GM12875 (cell line): Measurements from ENCODE around the gene PAPOLG.

Experiments used
- H3K4me3 ChIP-seq: one replicate; pipeline ENCODE4 v1.5.1; 2011; ENCODE audit warnings: low read depth, low read length, control low read depth
- TF ChIP-seq, protein P1 (sequence below): IDR thresholded peaks from 2 replicates; pipeline ENCODE4 v1.5.1; 2011; ENCODE audit warnings: low read depth, mild to moderate bottlenecking, control low read depth, inconsistent platforms, low read length, moderate library complexity, borderline replicate concordance; ENCODE audit not compliant: insufficient read depth

Gene PAPOLG

DNA sequence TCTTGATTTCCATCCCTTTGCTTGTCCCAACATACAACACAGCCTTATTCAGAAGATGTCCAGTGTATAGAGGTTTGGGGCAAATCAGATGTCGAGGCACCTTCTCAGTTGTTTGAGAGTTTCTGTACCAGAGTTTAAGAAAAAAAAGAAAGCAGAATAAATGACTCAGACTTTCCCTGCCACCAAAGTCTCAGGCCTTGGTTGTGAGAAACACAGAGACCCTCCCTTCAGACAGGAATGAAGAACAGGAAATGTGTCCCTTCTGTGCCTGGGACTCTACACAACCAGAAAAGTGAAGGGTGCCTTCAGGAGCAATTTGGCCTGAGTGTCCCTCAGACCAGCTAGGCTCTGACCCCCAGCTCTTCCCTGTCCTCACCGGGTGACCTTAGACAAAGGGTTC, 88.0 kb downstream of the PAPOLG start:
- TF ChIP-seq, protein P1, sequence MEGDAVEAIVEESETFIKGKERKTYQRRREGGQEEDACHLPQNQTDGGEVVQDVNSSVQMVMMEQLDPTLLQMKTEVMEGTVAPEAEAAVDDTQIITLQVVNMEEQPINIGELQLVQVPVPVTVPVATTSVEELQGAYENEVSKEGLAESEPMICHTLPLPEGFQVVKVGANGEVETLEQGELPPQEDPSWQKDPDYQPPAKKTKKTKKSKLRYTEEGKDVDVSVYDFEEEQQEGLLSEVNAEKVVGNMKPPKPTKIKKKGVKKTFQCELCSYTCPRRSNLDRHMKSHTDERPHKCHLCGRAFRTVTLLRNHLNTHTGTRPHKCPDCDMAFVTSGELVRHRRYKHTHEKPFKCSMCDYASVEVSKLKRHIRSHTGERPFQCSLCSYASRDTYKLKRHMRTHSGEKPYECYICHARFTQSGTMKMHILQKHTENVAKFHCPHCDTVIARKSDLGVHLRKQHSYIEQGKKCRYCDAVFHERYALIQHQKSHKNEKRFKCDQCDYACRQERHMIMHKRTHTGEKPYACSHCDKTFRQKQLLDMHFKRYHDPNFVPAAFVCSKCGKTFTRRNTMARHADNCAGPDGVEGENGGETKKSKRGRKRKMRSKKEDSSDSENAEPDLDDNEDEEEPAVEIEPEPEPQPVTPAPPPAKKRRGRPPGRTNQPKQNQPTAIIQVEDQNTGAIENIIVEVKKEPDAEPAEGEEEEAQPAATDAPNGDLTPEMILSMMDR: no peak
- H3K4me3 ChIP-seq: no peak overlapping the region

DNA sequence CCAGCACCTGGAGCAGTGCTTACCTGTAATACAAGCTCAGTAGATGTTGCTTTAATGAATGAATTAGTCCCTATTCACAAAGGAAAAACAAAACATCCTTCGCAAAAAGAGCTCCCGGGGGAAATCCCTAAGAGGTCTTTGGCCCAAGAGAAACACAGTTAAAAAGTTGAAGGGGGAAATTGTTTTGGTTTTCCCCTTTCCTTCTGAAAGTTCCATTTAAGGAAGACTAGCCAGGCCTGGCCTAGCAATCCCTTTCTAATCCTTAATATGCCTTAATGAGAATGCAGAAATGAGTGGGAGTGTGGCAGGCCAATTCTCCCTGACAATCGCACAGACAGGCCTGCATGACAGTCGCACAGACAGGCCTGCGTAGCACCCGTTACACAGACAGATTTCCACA, 91.8 kb downstream of the PAPOLG start:
- TF ChIP-seq, protein P1: no peak
- no peak overlapping the region for H3K4me3 ChIP-seq
